GM18517 (cell line): ENCODE data around the gene SOX21.

Experiments used
- ATAC-seq: cut with Tn5 transposase; IDR thresholded peaks from one replicate; pipeline ENCODE4 v1.9.1; 2021; ENCODE audit warnings: mild to moderate bottlenecking, moderate library complexity; ENCODE audit not compliant: unreplicated experiment

The SOX21 gene

GRCh38 chr13:94709001-94709834 lies 3.1 kb downstream of the SOX21 start:
- ATAC-seq = no peak

DNA sequence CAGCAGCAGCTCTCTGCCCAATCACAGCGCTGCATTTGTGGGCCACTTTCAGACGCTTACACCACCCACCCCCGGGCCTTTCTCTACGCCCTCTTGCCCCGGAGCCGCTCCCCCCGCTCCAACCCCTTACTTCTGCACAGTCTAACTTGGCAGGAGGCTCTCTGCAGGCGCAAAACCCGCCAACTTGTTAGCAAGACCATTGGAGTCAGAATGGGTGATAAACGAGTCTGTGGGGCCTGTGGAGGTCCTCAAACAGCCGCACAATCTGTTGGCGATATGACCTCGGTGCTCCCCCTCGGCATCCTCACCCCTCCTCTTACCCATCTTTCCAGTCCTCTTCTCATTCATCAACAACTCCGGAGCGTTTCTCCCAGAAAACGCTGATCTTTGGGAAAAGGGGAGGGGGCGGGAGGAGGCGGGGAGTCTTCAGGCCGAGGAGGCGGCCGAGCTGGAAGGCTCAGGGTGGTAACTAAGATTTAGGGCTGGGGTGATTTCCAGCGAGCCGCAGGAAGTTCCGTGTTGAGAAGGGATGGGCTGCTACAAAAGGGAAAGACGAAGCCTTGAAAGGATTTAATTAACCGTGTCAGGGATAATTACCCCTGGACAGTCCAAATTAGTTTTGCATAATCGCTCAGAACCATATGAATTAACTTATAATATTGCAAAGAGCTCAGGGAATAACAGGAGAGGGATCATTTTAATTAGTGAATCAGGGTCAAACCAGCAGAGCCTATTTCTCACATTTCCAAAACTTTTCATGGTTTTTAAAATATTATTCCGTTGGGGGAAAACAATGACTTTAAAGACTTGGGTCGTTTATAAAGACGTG lies 4.1 kb downstream of the SOX21 start:
- no peak for ATAC-seq

DNA sequence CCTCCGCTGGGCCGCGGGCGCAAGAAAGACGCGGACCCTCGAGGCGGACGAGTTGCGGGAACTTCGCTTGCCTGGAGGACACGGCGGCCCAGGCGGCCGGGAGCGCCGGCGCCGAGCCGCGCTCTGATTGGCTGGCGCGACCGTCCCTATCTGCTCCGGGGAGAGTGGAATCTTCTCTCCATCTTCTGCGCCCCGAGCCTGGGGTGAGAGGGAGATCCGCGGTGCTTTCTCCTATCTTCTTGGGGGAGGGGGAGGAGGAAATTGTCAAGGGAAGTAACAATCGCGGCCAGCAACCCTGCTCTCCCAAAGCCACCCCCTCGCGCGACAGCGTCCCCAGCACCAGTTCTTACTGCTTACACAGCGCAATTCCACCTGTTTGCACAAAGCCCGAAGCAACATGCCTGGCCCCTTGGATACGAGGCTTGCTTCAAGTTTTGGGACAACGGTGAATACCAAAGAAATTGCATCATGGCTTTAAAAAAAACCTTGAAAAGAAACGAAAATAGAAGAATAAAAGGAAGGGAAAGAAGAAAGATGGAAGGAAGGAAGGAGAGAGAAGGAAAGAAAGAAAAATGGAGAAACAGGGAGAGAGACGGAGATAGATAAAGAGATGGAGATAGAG lies 4.8 kb downstream of the SOX21 start:
- no peak for ATAC-seq

- ATAC-seq = no peak
These were observed 5.4 kb downstream of the SOX21 start for GRCh38 chr13:94706843-94707399.

DNA sequence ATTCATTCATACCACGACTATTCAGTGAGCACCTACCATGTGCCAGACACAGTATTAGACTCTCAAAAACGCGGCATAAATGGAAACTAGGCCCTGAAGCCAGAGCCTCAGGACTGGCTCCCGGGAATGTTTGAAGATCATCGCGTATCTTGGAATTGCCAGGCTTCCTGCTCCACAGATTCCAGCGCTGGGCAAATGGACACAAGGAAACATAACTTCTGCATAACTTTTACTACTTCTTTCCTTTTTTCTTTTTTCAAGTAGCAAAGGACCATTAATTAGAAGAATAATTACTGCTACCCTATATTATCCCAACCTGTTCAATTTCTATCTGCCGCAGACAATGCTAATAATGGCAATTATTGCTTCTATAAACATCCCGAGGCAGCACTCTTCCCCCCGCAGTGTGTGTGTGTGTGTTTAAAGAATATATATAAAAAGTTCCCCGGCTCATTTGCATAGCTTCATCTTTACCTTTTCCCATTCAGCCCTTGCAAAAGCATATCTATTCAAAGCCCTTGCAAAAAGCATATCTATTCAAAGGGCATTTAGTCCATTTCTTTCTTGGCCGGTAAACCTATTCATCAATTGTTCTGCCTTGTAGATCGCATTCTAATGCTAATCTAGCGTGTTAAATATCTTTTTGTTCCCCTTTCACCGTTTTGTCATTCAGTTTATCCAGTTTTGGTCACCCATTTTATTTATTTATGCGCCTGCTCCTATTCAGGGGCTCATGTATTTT lies 6.1 kb downstream of the SOX21 start:
- ATAC-seq = no peak

- no peak for ATAC-seq
These were observed 7.0 kb downstream of the SOX21 start for GRCh38 chr13:94705081-94706030.

- no peak for ATAC-seq
These were observed 7.8 kb downstream of the SOX21 start for GRCh38 chr13:94704377-94705080.

DNA sequence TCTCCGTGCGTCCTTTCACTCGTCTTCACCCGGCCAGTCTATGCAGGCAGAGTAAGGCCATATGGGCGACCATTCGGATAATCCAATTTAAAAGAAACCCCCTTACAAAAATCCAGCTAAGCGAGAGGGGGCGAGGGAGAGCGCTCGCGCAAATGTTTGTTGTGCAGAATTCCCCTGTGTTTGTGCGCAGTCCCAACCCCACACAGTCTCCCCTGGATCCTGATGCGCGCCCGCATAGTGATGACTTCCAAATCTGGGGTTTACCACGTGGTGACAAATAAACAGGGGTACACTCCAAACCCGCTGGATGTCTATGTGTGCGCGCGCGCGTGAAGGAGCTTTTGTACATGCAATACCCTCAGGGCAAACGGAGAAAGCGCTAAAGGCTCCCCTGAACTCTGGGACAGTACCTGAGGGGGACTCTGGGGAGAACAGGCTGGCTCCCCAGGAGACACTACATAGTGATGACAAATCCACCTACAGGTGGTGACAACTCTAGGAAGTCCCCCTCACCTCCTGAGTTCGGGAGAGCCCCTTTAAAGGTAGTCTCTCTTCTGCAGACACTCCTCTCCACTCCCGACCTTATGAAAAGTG lies 8.5 kb downstream of the SOX21 start:
- ATAC-seq = no peak

DNA sequence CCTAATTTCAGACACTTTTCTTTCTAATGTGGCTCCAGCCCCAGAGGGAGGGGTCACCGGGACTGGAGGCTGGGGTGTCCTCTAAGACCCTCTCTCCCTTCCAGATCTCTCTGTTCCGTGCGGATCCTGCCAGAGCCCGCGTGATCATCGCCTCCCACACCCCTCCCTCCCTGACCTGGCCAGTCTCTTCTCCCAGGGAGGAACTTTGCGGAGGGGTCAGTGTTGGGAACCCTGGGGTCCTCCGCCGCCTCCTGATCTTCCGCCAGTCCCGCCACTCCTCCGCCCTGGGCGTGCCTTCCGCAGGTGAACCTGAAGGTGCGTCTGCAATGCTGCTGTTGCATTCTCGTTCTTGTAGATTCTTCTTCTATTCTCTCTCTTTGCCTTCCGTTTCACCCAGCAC lies 9.1 kb downstream of the SOX21 start:
- no peak for ATAC-seq

GRCh38 chr13:94702181-94703041 lies 9.9 kb downstream of the SOX21 start:
- no peak for ATAC-seq

DNA sequence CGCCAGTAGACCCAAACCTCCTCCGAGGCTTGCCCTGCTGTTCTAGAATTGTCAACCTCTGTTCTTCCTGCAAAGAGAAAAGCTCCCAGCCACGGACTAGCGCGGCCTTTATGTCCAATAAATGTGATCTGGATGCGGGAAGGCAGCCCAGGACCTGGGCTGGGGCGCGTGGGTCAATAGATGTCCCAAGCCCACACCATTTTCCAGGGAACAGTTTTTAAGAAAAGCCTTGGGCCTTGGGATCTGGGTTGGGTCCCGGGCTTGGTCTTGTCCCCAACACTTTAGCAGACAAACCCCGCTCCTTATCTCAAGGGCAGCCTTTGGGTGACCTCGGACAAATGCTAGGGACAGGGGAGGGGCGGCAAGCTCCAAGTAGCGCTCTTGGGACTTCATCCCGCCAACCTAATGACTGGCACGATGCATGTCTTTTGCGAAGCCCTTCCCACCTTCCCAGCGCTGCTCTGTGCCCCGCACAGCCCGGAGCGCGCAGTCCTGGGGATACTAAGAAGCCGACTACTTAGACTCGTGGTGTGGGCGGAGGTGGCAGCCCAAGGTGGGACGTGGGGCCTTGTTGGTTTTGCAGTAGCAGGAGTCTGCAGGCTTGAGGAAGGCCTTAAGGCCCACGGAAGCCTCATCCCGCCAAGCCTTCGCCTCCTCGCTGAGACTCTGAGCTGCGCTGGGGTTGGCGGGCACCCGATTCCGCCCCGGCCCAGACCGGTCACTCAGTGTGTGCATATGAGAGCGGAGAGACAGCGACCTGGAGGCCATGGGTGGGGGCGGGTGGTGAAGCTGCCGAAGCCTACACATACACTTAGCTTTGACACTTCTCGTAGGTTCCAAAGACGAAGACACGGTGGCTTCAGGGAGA lies 10.8 kb downstream of the SOX21 start:
- ATAC-seq = no peak

GRCh38 chr13:94700536-94700935 lies 11.8 kb downstream of the SOX21 start:
- ATAC-seq = no peak

GRCh38 chr13:94700051-94700535 lies 12.3 kb downstream of the SOX21 start:
- ATAC-seq = no peak

GRCh38 chr13:94696171-94696570 lies 16.2 kb downstream of the SOX21 start:
- ATAC-seq = no peak

DNA sequence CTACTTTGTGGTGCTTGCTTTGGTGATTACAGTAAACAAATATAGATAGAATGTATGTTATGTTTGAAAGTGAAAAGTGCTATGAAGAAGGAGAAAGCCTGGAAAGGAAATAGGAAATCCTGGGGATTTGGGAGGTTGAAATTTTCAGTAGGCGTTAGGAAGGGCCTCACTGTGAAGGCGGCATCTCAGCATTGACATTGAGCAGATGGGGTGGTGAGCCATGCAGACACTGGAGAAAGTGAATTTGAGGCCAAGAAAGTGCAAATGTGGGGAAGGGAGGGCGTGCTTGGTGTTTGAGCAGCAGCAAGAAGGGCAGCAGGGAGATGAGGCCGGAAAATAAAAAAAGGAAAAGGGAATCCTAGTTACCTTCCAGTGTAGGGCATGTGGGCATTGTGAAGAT lies 20.3 kb downstream of the SOX21 start:
- ATAC-seq = no peak

DNA sequence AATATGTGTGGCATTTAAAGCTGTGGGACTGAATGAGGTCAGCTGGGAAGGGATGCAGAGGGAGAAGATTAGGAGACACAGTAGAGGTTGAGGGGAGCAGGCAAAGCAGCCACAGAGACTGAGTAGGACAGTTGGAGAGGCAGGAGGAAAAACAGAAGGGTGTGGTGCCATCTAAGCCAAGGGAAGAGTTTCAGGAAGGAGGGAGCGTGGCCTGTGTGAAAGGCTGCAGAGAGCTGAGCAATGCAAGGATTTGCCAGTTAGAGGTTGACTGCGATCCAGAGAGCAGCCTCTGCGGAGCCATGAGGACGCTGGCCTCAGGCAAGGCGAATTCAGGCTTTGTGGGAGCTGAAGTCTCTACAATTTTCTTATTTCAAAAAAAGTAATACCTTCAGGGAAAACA lies 28.9 kb downstream of the SOX21 start:
- ATAC-seq = no peak
